Gastroesophageal sphincter (tissue), 4 donors: Measurements from ENCODE around the gene ITGBL1. TPM values are rescaled to one million over a fixed set of nuclear protein-coding genes. Genes with fewer than 3 reads are reported as not detected.

Experiments used
- ATAC-seq: fragments of 150-250 bp; one replicate; pipeline ENCODE4 v1.9.1; 2016; ENCODE audit warnings: mild to moderate bottlenecking, moderate library complexity
- H3K27ac ChIP-seq, 4 donors: fragments of 200-600 bp; sonication (generic) in 3 of 4; 1 replicate in 3 of 4; 2 replicates in 1 of 4; pipeline ENCODE4 v1.5.1; 2016 to 2019
- H3K27me3 ChIP-seq: fragments of 200-600 bp; sonication (generic); one replicate; pipeline ENCODE4 v1.5.1; 2019
- H3K36me3 ChIP-seq, 2 donors: fragments of 200-600 bp; sonication (generic); one replicate each; pipeline ENCODE4 v1.5.1; 2019; ENCODE audit warnings: control low read depth in 1 of 2
- H3K4me1 ChIP-seq, 3 donors: fragments of 200-600 bp; sonication (generic); 1 replicate in 2 of 3; 2 replicates in 1 of 3; pipeline ENCODE4 v1.5.1; 2016 to 2019; ENCODE audit warnings: control low read depth in 2 of 3
- H3K4me3 ChIP-seq, 2 donors: fragments of 200-600 bp; sonication (generic); one replicate each; pipeline ENCODE4 v1.5.1; 2019; ENCODE audit warnings: mild to moderate bottlenecking in 1 of 2, moderate library complexity in 1 of 2
- H3K9me3 ChIP-seq, 3 donors: fragments of 200-600 bp; sonication (generic); one replicate each; pipeline ENCODE4 v1.5.1; 2017 to 2019; ENCODE audit warnings: control low read depth in 2 of 3
- EP300 ChIP-seq: sonication (generic); formaldehyde crosslinking; IDR thresholded peaks from one replicate; pipeline ENCODE4 v1.6.1; 2017; ENCODE audit warnings: antibody characterized with exemption, mild to moderate bottlenecking
- POLR2A ChIP-seq, 2 donors: fragments of 450-650 bp; IDR thresholded peaks; one replicate each; pipeline ENCODE4 v1.6.1; 2017; ENCODE audit warnings: antibody characterized with exemption in 2 of 2, mild to moderate bottlenecking in 2 of 2, moderate library complexity in 1 of 2
- POLR2AphosphoS5 ChIP-seq: sonication (generic); formaldehyde crosslinking; IDR thresholded peaks from one replicate; pipeline ENCODE4 v1.6.1; 2017; ENCODE audit warnings: antibody characterized with exemption
- WGBS, 2 donors: methylation state at CpG; one replicate each; pipeline ENCODE4 v1.1.5; 2018; ENCODE audit warnings: low coverage in 1 of 2; 5-methylcytosine and 5-hydroxymethylcytosine counted together
- total RNA-seq, 4 donors: library from RNA; depleted of rRNA; stranded (reverse); fragments of >200 nt; gene quantifications; one replicate each; pipeline ENCODE4 v1.1.0, GENCODE V29; 2016
- TF ChIP-seq, protein P1 (sequence below), 4 experiments: fragments of 200-600 bp in 2 of 4; fragments of 450-650 bp in 2 of 4; sonication (generic) in 1 of 4; IDR thresholded peaks; one replicate each; pipeline ENCODE4 v1.5.1; 2017 to 2019; ENCODE audit warnings: antibody characterized with exemption in 4 of 4, mild to moderate bottlenecking in 2 of 4, moderate library complexity in 2 of 4

Gene ITGBL1
- total RNA-seq, 4 donors from 2014 or later, result 8.6 to 28.0 (median 12.8) TPM

DNA sequence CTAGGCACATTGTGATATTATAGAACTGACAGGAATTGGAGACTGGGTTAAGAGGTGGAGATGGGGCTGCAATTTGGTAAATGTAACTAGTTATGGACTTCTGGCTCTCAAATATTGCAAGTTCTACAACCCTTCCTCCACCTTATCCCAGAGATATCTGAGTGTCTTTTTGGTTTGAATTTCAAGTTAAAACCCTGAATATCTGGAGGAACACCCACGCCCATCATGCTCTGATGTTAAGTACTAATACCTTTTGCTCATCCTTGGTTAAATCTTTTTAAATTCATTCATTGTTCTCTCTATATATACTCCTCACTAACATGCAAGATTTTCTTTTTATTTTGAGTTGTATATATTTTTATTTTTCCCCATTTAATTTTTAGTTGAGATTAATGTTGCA lies 28.9 kb downstream of the ITGBL1 start:
- ATAC-seq, result no peak
- Histone ChIP-seq H3K27me3 (no peaks in the 10 kb centered on the region), H3K36me3 (no peaks in the 10 kb centered on the region), H3K27ac (no peak overlapping the region), H3K9me3 (peaks cover 0 to 3% (median 0%) of the 10 kb centered on the region in 3 donors), H3K4me1 (no peaks in the 10 kb centered on the region), H3K4me3 (no peak overlapping the region)
- TF ChIP-seq POLR2A (IDR thresholded peaks at IDR 0.05) (no peak), POLR2AphosphoS5 (no peak), EP300 (no peak)
- TF ChIP-seq, protein P1, sequence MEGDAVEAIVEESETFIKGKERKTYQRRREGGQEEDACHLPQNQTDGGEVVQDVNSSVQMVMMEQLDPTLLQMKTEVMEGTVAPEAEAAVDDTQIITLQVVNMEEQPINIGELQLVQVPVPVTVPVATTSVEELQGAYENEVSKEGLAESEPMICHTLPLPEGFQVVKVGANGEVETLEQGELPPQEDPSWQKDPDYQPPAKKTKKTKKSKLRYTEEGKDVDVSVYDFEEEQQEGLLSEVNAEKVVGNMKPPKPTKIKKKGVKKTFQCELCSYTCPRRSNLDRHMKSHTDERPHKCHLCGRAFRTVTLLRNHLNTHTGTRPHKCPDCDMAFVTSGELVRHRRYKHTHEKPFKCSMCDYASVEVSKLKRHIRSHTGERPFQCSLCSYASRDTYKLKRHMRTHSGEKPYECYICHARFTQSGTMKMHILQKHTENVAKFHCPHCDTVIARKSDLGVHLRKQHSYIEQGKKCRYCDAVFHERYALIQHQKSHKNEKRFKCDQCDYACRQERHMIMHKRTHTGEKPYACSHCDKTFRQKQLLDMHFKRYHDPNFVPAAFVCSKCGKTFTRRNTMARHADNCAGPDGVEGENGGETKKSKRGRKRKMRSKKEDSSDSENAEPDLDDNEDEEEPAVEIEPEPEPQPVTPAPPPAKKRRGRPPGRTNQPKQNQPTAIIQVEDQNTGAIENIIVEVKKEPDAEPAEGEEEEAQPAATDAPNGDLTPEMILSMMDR (IDR thresholded peaks at IDR 0.05), result no peak
- 64 to 67% methylated on average over 1 of the region's 1 CpG for WGBS, 2 donors

DNA sequence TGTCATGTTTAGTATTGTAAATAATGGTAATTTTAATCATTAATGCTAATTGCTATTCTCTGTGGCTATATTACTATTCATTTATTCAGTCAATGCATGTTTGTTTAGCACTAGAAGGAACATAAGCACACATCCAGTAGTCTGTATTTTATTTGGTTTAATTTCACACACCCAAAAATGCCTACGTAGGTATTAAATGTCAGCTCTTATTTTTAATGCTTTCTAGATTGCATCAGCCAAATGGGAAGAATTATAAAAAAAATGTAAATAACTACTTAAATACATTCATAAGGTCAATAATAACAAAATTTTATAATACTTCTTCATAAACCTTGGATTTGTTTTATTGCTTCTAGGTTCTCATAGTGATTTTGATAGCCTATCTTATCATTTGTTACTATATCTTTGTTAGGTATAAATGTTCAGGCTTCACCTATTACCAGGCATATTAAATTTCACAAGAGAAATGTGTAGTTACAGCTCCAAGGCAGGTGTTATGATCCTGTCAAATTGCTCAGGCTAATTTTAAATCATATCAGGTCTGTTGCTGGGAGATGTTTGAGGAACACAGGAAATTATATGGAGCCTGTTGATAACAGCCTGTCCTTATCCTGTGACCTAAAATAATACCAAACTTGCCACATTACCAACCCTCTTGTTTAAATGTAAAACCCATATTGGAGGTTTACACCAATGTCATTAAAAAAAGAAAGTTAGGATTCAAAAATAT lies 34.4 kb downstream of the ITGBL1 start:
- Histone ChIP-seq H3K36me3 (no peaks in the 10 kb centered on the region), H3K27ac (no peak overlapping the region), H3K4me1 (no peaks in the 10 kb centered on the region), H3K9me3 (no peaks in the 10 kb centered on the region), H3K27me3 (no peaks in the 10 kb centered on the region), H3K4me3 (no peak overlapping the region)
- TF ChIP-seq POLR2A (IDR thresholded peaks at IDR 0.05), result no peak
- no peak for TF ChIP-seq EP300
- no peak for TF ChIP-seq POLR2AphosphoS5
- TF ChIP-seq, protein P1 (IDR thresholded peaks at IDR 0.05), result no peak
- no peak for ATAC-seq
- WGBS, 2 donors, result 69 to 77% methylated on average over 1 of the region's 1 CpG

DNA sequence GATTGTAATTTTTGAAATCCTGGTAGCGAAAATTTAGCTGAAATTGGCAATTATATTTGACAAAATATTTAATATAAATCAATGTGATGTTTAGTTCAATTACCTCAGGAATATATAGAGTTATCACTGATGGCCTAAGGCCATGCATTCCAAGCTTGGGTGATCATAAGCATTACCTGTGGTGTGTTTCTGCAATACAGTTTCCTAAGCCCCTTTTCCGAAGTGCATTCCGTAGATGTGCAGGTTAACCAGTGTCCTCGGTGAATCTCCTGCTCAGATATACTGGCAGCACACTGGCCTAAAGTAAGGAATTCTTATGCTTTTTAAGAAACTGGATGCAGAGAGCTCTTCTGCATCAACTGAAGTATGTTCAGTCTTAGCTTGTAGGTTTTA lies 35.0 kb downstream of the ITGBL1 start:
- H3K27me3 ChIP-seq, result no peaks in the 10 kb centered on the region
- H3K9me3 ChIP-seq, result no peaks in the 10 kb centered on the region
- H3K4me3 ChIP-seq, result no peak overlapping the region
- no peak for ATAC-seq
- no peaks in the 10 kb centered on the region for H3K4me1 ChIP-seq
- TF ChIP-seq POLR2AphosphoS5, result no peak
- TF ChIP-seq POLR2A (IDR thresholded peaks at IDR 0.05), result no peak
- no peak for TF ChIP-seq EP300
- TF ChIP-seq, protein P1 (IDR thresholded peaks at IDR 0.05), result no peak
- no peaks in the 10 kb centered on the region for H3K36me3 ChIP-seq
- 86 to 91% methylated on average over 4 of the region's 4 CpGs for WGBS, 2 donors
- H3K27ac ChIP-seq, result no peak overlapping the region

DNA sequence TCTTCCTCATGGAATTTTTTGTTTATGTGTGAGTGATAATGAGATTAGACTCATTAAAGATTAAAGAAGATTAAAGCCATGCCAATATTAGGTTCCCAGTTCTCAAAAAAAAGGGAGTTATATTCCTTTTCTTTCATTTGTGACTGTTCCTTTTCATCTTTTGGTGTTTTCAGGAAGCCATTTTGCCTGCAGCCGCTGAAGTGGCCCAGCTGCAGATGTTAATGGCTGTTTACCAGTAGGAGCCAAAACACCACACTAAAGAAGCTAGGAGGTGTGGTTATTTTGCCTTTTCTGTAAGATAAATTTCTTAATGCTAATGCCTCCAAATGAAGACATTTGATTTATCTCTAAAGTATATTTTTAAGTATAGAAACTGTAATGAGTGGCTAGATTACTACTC lies 36.3 kb downstream of the ITGBL1 start:
- no peak for ATAC-seq

More for the DNA sequence above, 36.3 kb downstream of the ITGBL1 start:
- Histone ChIP-seq H3K9me3 (no peaks in the 10 kb centered on the region), H3K27me3 (no peaks in the 10 kb centered on the region), H3K4me1 (no peaks in the 10 kb centered on the region), H3K27ac (no peak overlapping the region), H3K36me3 (no peaks in the 10 kb centered on the region), H3K4me3 (no peak overlapping the region)
- WGBS, 2 donors, result 94 to 100% methylated on average over 1 of the region's 1 CpG
- TF ChIP-seq, protein P1 (IDR thresholded peaks at IDR 0.05), result no peak
- no peak for TF ChIP-seq POLR2AphosphoS5
- no peak for TF ChIP-seq POLR2A (IDR thresholded peaks at IDR 0.05)
- TF ChIP-seq EP300, result no peak
